ENCODE results near the gene THTPA.
"Not testable (repeated sequence)": the region's sequence is repeated elsewhere in the genome, so short reads cannot be mapped to it uniquely, and the experiment has no call there.

Gene THTPA

GRCh38 chr14:23588884-23589598 lies 33.0 kb downstream of the THTPA start:
- in situ Hi-C loops (cut with MboI; ENCODE audit: low sequenced_read_pairs, unreplicated experiment), result no loop called here

GRCh38 chr14:23589606-23590005 lies 33.5 kb downstream of the THTPA start:
- no peak for TF ChIP-seq CTCF (IDR thresholded peaks at IDR 0.05; ENCODE audit: borderline replicate concordance, control extremely low read depth, extremely low read depth, insufficient read depth, missing control alignments)
- no peak for DNase-seq (ENCODE audit: low spot score)
- in situ Hi-C loops (cut with MboI; ENCODE audit: low sequenced_read_pairs, unreplicated experiment), result no loop called here

More at GRCh38 chr14:23588884-23589598, 33.0 kb downstream of the THTPA start:
- peak; percentile 87 for TF ChIP-seq CTCF (IDR thresholded peaks at IDR 0.05; ENCODE audit: borderline replicate concordance, control extremely low read depth, extremely low read depth, insufficient read depth, missing control alignments)
- peak; percentile 89 for DNase-seq (ENCODE audit: low spot score)

GRCh38 chr14:23590198-23590597 lies 34.1 kb downstream of the THTPA start:
- in situ Hi-C loops (cut with MboI; ENCODE audit: low sequenced_read_pairs, unreplicated experiment), result no loop called here
- no peak for DNase-seq (ENCODE audit: low spot score)
- TF ChIP-seq CTCF (IDR thresholded peaks at IDR 0.05; ENCODE audit: borderline replicate concordance, control extremely low read depth, extremely low read depth, insufficient read depth, missing control alignments), result no peak

- DNase-seq (ENCODE audit: low spot score); in situ Hi-C loops (cut with MboI; ENCODE audit: low sequenced_read_pairs, unreplicated experiment): not testable (repeated sequence)
These were observed 38.1 kb downstream of the THTPA start for GRCh38 chr14:23594191-23594590.

GRCh38 chr14:23600322-23600707 lies 44.2 kb downstream of the THTPA start:
- no peak for TF ChIP-seq CTCF (IDR thresholded peaks at IDR 0.05; ENCODE audit: borderline replicate concordance, control extremely low read depth, extremely low read depth, insufficient read depth, missing control alignments)
- no peak for DNase-seq (ENCODE audit: low spot score)
- in situ Hi-C loops (cut with MboI; ENCODE audit: low sequenced_read_pairs, unreplicated experiment), result no loop called here

GRCh38 chr14:23600806-23601205 lies 44.7 kb downstream of the THTPA start:
- DNase-seq (ENCODE audit: low spot score), result no peak
- in situ Hi-C loops (cut with MboI; ENCODE audit: low sequenced_read_pairs, unreplicated experiment), result no loop called here
- TF ChIP-seq CTCF (IDR thresholded peaks at IDR 0.05; ENCODE audit: borderline replicate concordance, control extremely low read depth, extremely low read depth, insufficient read depth, missing control alignments), result no peak

- in situ Hi-C loops (cut with MboI; ENCODE audit: low sequenced_read_pairs, unreplicated experiment), result no loop called here
- TF ChIP-seq CTCF (IDR thresholded peaks at IDR 0.05; ENCODE audit: borderline replicate concordance, control extremely low read depth, extremely low read depth, insufficient read depth, missing control alignments), result no peak
- no peak for DNase-seq (ENCODE audit: low spot score)
These were observed 45.4 kb downstream of the THTPA start for GRCh38 chr14:23601424-23601823.

Measured in GM13976 (cell line).